GM12872 (cell line): Measurements from ENCODE around the gene RHOBTB1.

Experiments
- CTCF ChIP-seq: IDR thresholded peaks from 3 replicates; pipeline ENCODE4 v1.5.1; 2011; ENCODE audit warnings: low read depth, mild to moderate bottlenecking, low read length, moderate library complexity; ENCODE audit not compliant: insufficient read depth

The RHOBTB1 gene

GRCh38 chr10:60916025-60916424, 28.0 kb downstream of the RHOBTB1 start:
- 0 out of 3 replicates have a peak, but pooled peaks have one; percentile 29 for TF ChIP-seq CTCF

GRCh38 chr10:60914690-60915141, 29.3 kb downstream of the RHOBTB1 start:
- no peak for TF ChIP-seq CTCF

- TF ChIP-seq CTCF = no peak
Observed at GRCh38 chr10:60913657-60914056, 30.3 kb downstream of the RHOBTB1 start.

- no peak for TF ChIP-seq CTCF
Observed at GRCh38 chr10:60913071-60913470, 30.9 kb downstream of the RHOBTB1 start.

GRCh38 chr10:60911715-60912114, 32.3 kb downstream of the RHOBTB1 start:
- no peak for TF ChIP-seq CTCF

- TF ChIP-seq CTCF = no peak
Observed at GRCh38 chr10:60911216-60911615, 32.8 kb downstream of the RHOBTB1 start.

GRCh38 chr10:60910543-60910942, 33.4 kb downstream of the RHOBTB1 start:
- no peak for TF ChIP-seq CTCF

- no peak for TF ChIP-seq CTCF
Observed at GRCh38 chr10:60908896-60909295, 35.1 kb downstream of the RHOBTB1 start.
